A549 (cell line): ENCODE measurements around the gene TGFBR3.

Source experiments
- BHLHE40 ChIP-seq: IDR thresholded peaks from 2 replicates; pipeline ENCODE4 v1.6.1; 2012; ENCODE audit warnings: low read depth, low read length, inconsistent platforms
- CBX8 ChIP-seq: fragments of 200-600 bp; sonication (generic); IDR thresholded peaks from 2 replicates; pipeline ENCODE4 v1.6.1; 2016
- CEBPB ChIP-seq, 2 experiments: fragments of >200 bp in 1 of 2; sonication (Bioruptor Twin) in 1 of 2; formaldehyde crosslinking in 1 of 2; IDR thresholded peaks; 2 replicates each; pipeline ENCODE4 v1.6.1; 2012 to 2016
- CTCF ChIP-seq: fragments of >200 bp; sonication (Bioruptor Twin); formaldehyde crosslinking; IDR thresholded peaks from 3 replicates; pipeline ENCODE4 v1.5.1; 2016
- EP300 ChIP-seq, 2 experiments: fragments of >200 bp; sonication (Bioruptor Twin); formaldehyde crosslinking; IDR thresholded peaks; 2 replicates in 1 of 2; 3 replicates in 1 of 2; pipeline ENCODE4 v1.6.1; 2016 to 2017
- ESRRA ChIP-seq: fragments of 150-350 bp; IDR thresholded peaks from 2 replicates; pipeline ENCODE4 v1.6.1; 2014; ENCODE audit warnings: mild to moderate bottlenecking, low read length, borderline replicate concordance
- KDM1A ChIP-seq: fragments of 200-600 bp; sonication (generic); IDR thresholded peaks from 2 replicates; pipeline ENCODE4 v1.6.1; 2016; ENCODE audit warnings: low read depth, mild to moderate bottlenecking
- MAFK ChIP-seq: fragments of 450-650 bp; IDR thresholded peaks from 2 replicates; pipeline ENCODE4 v1.6.1; 2014; ENCODE audit not compliant: partially characterized antibody
- PBX3 ChIP-seq: IDR thresholded peaks from 2 replicates; pipeline ENCODE4 v1.6.1; 2012
- PHF8 ChIP-seq: fragments of 200-600 bp; sonication (generic); IDR thresholded peaks from 2 replicates; pipeline ENCODE4 v1.6.1; 2016; ENCODE audit warnings: low read depth, mild to moderate bottlenecking, antibody characterized with exemption, moderate library complexity, borderline replicate concordance
- POLR2A ChIP-seq: IDR thresholded peaks from 2 replicates; pipeline ENCODE4 v1.6.1; 2012; ENCODE audit warnings: mild to moderate bottlenecking, low read length
- RARB ChIP-seq: fragments of 250-450 bp; sonication (Bioruptor Pico); IDR thresholded peaks from 2 replicates; pipeline ENCODE4 v1.8.0; 2021; ENCODE audit warnings: mild to moderate bottlenecking, moderate library complexity
- REST ChIP-seq: fragments of 200-600 bp; sonication (generic); IDR thresholded peaks from 2 replicates; pipeline ENCODE4 v1.6.1; 2016; ENCODE audit warnings: antibody characterized with exemption, mild to moderate bottlenecking, moderate library complexity
- TP53 ChIP-seq: fragments of 250-450 bp; sonication (Bioruptor Pico); IDR thresholded peaks from 2 replicates; pipeline ENCODE4 v1.5.0; 2021; ENCODE audit warnings: mild to moderate bottlenecking, moderate library complexity

GRCh38 chr1:91777196-91777595 lies 108.8 kb downstream of the TGFBR3 start:
- no peak for TF ChIP-seq TP53
- no peak for TF ChIP-seq CTCF
- no peak for TF ChIP-seq MAFK
- TF ChIP-seq POLR2A: no peak
- no peak for TF ChIP-seq CBX8
- TF ChIP-seq REST: no peak
- TF ChIP-seq CEBPB (IDR thresholded peaks at IDR 0.05): no peak
- no peak for TF ChIP-seq RARB
- no peak for TF ChIP-seq PBX3
- TF ChIP-seq BHLHE40: no peak
- no peak for TF ChIP-seq EP300 (IDR thresholded peaks at IDR 0.05)
- no peak for TF ChIP-seq PHF8
- no peak for TF ChIP-seq ESRRA
- TF ChIP-seq KDM1A: no peak
